SK-MEL-5 (cell line): Measurements from ENCODE around the gene SYP. TPM values are rescaled to one million over a fixed set of nuclear protein-coding genes. Genes with fewer than 3 reads are reported as not detected.

Experiments
- DNase-seq: peaks from one replicate; pipeline ENCODE4 v3.0.0-alpha.2; 2016; ENCODE audit warnings: low read depth, low spot score
- in situ Hi-C: cut with HindIII; loops from 2 replicates; pipeline ENCODE4 v1.10.0; 2016; ENCODE audit warnings: low sequenced_read_pairs, high pct_unique_total_duplicates, low pct_unique_long_range_greater_than_20kb
- polyA plus RNA-seq, 2 experiments: library from polyadenylated mRNA; depleted of rRNA; stranded (reverse); fragments of >200 nt; gene quantifications; 2 replicates each; pipeline ENCODE4 v1.2.3, GENCODE V29; 2015
- total RNA-seq: library from RNA; depleted of rRNA; stranded (reverse); fragments of >200 nt; shearing (Covaris generic); gene quantifications from 2 replicates; pipeline ENCODE4 v1.2.3, GENCODE V29; 2014; rRNA removed

SYP gene
- 72.1 and 73.0 TPM in 2 replicates for total RNA-seq
- polyA plus RNA-seq (2015; cell fraction: cytosol; rRNA removed), result 66.0 and 67.0 TPM in 2 replicates
- polyA plus RNA-seq (2015; cell fraction: nucleus; rRNA removed), result 23.0 and 28.5 TPM in 2 replicates

DNA sequence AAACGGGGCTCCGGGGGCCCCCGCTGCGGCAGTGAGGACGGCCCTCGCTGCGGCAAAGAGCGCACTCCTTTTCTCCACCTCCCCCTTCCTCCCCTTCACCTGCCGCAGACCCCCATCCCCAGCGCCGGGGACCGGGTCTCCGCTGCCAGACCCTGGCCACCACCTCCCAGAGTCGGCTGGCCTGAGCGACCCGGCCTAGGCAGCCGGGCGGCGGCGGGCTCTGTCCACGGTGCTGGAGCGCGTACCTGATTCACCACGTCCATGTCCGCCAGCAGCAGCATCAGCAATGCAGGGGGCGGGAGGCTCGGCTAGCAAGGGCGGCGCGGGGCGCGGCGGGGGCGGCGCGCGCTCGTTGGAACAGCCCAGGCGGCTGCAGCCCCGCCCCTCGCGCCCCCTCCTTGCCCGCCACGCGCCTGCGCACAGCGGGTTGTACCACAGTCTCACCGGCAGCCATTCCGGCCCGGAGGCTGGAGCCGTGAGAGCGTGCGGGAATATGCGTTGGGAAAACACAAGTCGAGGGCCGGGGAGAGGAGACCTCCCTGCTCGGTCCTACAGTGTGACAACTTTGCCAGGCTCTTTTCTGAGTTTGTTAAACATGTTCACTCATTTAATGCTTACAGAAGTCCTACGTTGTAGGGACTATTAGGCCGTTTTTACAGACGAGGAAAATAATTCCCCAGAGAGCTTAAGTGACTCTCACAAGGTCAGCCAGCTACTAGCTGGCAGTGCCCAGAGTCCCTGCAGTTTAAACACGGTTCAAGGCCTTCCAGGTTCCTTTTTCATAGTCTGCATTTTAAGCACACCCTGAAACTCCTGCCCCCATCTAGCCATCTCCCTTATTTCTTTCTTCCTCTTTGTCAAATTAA lies at the start of gene SYP:
TSS of gene SYP (minus strand) at position 288 of the 866 bp plus-strand sequence. CDS start at position 281, 7 bp downstream.
- in situ Hi-C loops, result no loop called here
- peak; percentile 84 for DNase-seq

DNA sequence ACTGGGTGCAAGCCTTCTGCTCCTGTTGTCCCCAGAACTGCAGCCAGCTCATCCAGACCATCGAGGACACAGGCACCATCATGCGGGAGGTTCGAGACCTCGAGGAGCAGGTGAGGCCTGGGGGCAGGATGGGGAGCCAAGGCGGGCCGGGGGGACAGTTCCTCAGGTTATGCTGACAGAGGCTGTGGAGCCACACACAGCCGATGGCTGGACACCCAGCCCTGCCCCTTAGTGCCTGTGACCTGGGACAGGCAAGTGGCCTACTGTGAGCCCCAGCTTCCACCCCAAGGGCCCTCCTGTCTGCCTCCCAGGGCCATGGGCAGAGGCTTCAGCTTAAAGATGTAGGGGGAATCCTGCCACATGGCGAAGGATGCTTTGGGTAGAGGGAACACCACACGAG lies 49.6 kb upstream of the SYP start:
- in situ Hi-C loops, result no loop called here
- DNase-seq, result no peak

DNA sequence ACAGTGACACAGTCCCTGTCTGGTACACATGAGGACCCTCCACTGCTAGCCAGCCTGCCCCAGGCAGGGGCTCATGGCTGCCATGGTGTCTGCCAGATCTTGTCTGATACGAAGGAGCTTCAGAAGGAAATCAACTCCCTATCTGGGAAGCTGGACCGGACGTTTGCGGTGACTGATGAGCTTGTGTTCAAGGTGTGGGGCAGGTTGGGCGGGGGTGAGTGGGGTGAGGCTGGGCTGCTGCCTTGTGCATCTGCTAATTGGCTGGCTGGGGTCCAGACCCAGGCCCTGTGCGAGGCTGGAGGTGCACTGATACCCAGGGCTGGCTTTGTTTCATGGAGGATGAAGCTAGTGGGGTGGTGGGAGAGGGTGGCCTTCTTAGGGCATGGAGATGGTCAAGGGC lies 49.1 kb upstream of the SYP start:
- in situ Hi-C loops, result no loop called here
- no peak for DNase-seq

DNA sequence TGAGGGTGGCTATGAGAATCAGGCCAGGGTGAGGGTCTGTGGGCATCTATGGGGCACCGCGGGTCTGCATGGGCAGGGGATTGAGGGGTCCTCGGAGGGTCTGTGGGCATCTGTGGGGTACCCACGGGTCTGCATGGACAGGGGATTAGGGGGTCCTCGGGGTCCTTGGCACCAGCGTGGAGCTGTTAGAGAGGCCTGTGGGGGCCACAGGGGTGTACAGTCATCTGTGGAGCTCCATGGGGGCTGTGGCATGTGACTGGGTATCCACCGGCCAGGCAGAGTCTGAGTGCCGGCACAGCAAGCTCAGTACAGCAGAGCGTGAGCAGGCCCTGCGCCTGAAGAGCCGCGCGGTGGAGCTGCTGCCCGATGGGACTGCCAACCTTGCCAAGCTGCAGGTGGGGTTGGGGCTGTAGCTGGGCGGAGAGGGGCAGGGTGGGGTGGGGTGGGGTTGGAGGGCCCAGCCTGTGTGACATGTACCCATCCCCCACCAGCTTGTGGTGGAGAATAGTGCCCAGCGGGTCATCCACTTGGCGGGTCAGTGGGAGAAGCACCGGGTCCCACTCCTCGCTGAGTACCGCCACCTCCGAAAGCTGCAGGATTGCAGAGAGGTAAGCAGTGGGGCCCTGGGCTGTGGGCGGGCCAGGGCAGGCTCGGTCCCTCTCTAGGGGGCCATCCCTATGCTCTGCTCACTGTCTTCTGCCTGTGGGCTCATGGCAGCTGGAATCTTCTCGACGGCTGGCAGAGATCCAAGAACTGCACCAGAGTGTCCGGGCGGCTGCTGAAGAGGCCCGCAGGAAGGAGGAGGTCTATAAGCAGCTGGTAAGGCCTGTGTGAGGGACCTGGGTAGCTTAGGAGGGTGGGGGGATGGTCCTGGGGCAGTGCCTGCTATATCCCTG lies 48.2 kb upstream of the SYP start:
- in situ Hi-C loops, result no loop called here

DNA sequence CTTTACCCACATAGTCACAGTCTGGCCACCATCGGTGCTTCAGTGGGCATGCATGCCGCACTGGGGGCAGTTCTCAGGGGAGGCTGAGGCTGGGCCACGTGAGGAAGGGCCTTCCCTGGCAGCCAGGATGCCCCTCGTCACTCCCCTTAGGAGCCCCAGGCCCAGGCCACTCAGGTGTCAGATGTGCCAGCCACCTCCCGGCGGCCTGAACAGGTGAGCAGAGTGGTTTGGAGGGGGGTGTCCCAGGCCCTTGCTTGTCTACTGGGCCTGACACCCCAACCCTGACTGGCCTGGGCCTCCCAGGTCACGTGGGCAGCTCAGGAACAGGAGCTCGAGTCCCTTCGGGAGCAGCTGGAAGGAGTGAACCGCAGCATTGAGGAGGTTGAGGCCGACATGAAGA lies 47.4 kb upstream of the SYP start:
- in situ Hi-C loops, result no loop called here
- no peak for DNase-seq

More for the DNA sequence above, 48.2 kb upstream of the SYP start:
- DNase-seq, result no peak

DNA sequence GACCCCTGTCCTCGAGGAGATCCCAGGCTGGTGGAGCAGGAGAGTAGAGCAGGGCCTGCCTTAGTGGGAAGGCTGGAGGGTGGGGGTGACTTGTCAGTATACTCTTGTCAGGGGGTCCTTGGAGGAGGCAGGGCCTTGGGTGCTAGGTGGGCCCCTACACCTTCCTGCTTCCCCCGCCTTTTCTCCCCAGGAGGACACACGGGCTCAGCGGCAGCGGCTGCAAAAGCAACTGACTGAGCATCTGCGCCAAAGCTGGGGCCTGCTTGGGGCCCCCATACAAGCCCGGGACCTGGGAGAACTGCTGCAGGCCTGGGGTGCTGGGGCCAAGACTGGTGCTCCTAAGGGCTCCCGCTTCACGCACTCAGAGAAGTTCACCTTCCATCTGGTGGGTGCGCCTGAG lies 46.5 kb upstream of the SYP start:
- no peak for DNase-seq
- in situ Hi-C loops, result no loop called here

DNA sequence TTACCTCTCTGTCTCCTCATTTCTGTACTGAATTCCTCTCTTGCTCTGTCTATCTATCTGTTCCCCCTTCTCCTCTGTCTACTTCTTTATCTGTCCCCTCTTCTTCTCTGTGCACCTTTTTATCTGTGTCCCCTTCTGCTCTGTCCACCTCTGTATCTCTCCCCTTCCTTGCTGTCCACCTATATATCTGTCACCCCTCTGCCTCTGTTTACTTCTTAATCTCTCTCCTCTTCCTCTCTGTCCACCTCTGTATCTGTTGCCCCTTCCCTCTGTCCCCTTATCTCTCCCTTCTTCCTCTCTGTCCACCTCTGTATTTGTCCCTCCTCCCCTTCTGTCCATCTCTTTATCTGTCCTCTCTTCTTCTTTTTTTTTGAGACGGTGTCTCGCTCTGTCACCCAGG lies 44.2 kb upstream of the SYP start:
- in situ Hi-C loops, result no loop called here
- no peak for DNase-seq

DNA sequence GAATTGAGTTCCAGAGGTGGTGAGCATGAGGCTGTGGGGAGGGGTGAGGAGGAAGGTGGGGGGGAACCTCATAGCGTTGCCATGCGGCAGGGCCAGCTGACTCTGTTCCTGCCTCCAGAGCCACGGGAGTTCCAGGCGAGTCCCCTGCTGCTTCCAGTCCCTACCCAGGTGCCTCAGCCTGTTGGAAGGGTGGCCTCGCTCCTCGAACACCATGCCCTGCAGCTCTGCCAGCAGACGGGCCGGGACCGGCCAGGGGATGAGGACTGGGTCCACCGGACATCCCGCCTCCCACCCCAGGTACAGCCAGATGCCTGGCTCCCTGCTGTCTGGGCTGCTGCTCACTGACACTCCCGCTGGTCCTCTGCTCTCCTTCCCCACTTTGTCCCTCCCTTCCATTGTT lies 43.2 kb upstream of the SYP start:
- in situ Hi-C loops, result no loop called here
- no peak for DNase-seq

DNA sequence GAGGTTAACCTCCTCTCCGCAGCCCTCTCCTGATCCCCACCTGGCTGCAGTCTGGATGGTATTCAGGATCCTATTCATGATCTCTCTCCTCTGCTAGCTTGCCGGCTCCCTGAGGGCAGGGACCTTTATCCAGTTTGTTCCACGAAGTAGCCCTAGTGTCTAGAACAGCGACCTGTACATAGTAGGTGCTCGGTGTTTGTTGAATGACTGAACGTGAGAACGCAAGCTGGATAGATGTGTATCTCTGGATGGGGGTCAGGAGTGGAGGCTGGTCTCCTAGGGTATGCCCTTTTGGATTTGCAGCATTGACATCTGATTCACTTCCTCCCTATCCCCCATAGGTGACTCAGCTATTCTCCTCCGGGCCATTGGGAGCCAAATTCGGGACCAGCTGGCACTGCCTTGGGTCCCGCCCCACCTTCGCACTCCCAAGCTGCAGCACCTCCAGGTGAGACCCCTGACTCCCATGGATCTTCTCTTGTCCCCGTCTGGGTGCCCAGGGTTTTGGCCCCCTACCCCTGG lies 42.6 kb upstream of the SYP start:
- no peak for DNase-seq
- in situ Hi-C loops, result no loop called here

DNA sequence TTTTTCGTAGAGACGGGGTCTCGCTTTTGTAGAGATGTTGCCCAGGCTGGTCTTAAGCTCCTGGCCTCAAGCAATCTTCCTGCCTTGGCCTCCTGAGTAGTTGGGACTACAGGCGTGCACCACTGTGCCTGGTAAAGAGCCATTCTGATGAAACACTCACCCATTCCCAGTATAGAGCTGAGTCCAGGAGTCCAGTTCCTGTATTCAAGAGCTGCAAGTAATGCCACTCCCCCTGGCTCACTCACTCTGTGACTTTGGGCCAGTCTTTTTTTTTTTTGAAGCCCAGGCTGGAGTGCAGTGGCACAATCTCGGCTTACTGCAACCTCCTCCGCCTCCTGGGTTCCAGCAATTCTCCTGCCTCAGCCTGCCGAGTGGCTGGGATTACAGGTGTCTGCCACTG lies 38.7 kb upstream of the SYP start:
- no peak for DNase-seq
- in situ Hi-C loops, result no loop called here

DNA sequence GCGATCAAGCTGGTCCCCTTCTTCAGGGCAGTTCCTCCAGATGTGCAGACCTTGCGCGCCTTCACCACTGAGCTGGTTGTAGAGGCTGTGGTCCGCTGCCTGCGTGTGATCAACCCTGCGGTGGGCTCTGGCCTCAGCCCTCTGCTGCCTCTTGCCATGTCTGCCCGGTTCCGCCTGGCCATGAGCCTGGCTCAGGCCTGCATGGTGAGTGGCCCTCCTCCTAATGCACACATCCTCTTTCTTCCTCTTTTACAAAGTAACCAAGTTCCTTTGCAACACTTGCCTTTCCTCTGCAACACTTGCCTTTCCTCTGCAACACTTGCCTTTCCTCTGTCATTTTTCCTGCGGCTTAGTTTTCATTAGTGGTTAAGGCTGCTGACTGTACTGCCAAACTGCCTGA lies 37.1 kb upstream of the SYP start:
- DNase-seq, result no peak
- in situ Hi-C loops, result no loop called here

DNA sequence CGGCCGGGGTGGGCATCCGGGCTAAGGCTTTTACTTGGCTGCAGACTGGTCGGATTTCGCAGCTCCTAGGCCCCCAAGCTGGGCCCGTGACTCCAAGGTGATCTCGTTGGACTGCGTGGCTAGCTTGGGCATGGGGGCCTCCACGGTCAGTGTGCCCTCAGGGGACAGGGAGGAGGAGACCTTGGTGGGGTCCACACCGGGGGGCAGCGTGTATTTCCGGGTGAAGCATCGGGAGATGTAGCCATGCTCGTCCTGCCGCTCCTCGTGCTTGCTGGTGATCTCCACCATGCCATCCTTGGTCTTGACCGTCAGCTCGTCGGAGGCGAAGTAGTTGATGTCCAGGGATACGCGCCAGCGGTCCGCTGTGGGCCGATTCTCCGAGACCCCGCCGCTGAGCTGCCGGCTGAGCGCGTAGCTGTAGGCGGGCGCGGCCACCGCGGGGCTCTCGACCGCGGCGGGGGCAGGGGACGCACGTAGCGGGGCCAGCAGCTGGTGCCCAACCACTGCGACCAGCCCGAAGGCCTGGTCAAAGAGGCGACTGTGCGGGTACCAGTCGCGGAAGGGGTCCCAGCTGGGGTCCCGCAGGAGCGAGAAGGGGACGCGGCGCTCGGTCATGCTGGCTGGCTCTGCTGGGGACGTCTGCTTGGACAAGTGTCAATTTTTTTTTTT lies 34.0 kb upstream of the SYP start:
- in situ Hi-C loops, result no loop called here
- no peak for DNase-seq

DNA sequence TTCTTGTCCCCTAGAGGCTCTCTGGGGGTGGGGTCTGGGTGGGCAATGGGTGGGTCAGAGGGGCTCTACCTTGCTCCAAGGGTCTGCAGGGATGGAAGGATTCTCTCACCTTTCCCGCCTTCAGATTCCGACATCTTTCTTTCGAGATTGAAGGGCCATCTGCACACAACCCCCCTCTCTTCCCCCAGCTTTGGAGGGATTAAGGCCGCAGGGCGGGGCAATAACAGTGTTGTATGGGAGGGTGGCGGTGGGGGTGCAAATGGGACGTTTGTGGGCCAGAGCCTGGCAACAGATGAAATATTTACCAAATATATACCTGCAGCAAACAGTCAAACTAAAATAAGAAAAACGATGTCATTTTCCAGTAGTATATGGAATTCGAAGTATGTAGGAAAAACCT lies 33.2 kb upstream of the SYP start, which contains the start of gene CACNA1F:
TSS of gene CACNA1F (minus strand) at position 165 of the 400 bp plus-strand sequence. CDS start at position 134, 31 bp downstream.
- DNase-seq, result no peak
- in situ Hi-C loops, result no loop called here

DNA sequence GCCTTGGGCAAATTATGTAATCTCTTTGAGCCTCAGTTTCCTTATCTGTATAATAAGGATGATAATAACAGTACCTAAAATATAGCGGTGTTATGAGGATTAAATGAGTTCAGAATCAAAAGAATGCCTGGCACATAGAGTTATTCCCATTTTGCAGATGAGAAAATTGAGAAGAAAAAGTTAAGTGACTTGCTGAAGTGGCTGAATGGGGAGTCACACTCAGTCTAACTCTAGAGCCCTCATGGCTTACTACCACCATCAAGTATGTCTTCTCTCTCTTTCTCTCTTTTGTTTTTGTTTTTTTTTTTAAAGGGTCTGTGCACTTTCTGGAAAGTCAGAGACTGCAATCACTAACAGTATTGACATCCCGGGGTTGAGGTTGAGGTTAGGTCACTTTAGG lies 32.5 kb upstream of the SYP start:
- DNase-seq, result no peak
- in situ Hi-C loops, result no loop called here

DNA sequence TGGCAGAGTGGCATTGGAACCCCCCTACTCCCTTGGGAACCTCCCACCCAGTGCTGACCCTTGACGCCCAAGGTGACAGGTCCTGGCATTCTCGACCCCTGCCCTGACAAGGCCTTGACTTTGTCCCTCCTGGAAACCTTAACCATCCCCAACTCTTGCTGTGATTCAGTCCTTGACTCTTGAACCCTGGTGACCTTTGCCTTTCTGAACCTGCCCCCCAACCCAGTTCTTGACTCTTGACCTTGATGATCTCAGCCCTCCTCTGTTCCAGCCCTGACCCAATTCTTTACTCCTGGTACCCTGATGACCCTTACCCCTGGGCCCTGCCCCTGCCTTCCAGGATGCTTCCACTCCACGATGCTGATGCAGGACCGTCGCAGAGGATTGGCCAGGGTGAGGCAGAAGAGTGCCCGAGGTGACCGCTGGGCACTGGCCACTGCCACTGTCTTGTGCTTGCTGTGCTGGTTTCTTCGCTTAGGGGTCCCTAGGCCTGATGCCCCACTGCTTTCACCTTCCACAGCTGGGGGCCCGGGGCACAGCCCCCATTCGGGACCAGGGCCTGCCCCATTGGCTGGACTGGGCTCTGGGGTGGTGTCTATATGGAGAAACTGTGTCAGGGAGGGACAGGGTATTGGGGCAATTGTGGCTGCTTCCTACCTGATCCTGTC lies 31.5 kb upstream of the SYP start:
- in situ Hi-C loops, result no loop called here
- no peak for DNase-seq

DNA sequence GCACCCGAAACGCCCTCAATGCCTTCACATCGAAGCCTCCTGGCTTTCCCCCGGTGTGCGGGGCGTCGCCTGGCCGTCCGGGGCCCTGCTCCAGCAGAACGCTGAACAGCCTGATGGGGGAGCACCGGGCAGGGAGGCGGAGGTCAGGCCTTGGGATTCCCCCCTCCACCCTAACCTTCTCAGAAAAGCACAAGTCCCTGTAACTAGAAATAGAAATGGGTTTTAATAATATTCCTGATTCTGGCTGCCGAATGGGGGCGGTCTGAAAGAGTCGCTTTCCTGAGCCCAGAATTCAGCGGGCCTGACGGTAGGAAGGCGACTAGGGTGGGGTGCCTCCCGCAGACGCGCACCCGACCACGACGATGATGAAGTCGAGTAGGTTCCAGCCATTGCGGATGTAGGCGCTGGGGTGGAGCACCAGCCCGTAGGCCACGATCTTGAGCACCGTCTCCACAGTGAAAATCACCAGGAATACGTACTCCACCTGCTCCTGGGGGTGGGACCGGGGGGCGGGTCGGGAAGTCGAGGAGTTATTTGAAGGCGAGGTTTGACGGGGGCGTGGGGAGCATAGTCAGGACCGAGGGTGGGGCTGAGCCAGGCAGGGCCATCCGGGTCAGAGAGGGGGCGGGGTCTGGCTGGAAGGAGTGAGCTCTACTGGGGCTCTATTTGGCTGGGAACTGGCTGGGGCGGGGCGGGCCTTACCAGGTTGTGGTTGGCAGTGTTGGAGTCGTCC lies 30.7 kb upstream of the SYP start:
- peak; percentile 36 for DNase-seq
- in situ Hi-C loops, result no loop called here

DNA sequence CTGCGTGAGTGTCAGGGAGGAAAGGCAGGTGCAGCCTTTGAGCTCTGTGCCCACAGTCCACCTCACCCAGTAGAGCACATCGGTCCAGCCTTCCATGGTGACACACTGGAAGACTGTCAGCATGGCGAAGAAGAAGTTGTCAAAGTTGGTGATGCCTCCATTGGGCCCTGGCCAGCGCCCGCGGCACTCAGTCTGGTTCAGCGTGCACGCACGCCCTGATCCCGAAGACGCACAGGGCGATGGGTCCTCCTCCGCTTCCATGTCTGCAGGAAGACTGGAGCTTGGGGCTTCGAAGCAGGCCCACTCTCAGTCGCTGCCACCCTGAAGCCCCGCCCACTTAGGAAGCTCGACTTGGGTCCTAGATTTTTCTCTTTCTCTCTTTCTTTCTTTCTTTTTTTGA lies 28.2 kb upstream of the SYP start:
- no peak for DNase-seq
- in situ Hi-C loops, result no loop called here
